GM18499 (cell line): ENCODE measurements around the gene PROKR2.

Experiments
- ATAC-seq: cut with Tn5 transposase; IDR thresholded peaks from one replicate; pipeline ENCODE4 v1.9.1; 2021; ENCODE audit warnings: moderate number of reproducible peaks; ENCODE audit not compliant: insufficient read depth, unreplicated experiment

Gene PROKR2

GRCh38 chr20:5316188-5317158 is at the start of gene PROKR2:
Gene PROKR2 (minus strand): TSS chr20:5316954. CDS start chr20:5314369, 2,585 bp downstream.
- no peak for ATAC-seq

- ATAC-seq: no peak
Measured at GRCh38 chr20:5364997-5365597, 48.3 kb upstream of the PROKR2 start.

- ATAC-seq: no peak
Measured at GRCh38 chr20:5364136-5364821, 47.5 kb upstream of the PROKR2 start.

- ATAC-seq: no peak
Measured at GRCh38 chr20:5362771-5363170, 46.0 kb upstream of the PROKR2 start.

- ATAC-seq: no peak
Measured at GRCh38 chr20:5361176-5361575, 44.4 kb upstream of the PROKR2 start.

- no peak for ATAC-seq
Measured at GRCh38 chr20:5357946-5358345, 41.2 kb upstream of the PROKR2 start.

- ATAC-seq: no peak
Measured at GRCh38 chr20:5356941-5357340, 40.2 kb upstream of the PROKR2 start.

GRCh38 chr20:5354901-5355300 is 38.1 kb upstream of the PROKR2 start:
- no peak for ATAC-seq

GRCh38 chr20:5353624-5354496 is 37.1 kb upstream of the PROKR2 start:
- no peak for ATAC-seq

- ATAC-seq: no peak
Measured at GRCh38 chr20:5349448-5349847, 32.7 kb upstream of the PROKR2 start.

GRCh38 chr20:5342021-5342420 is 25.3 kb upstream of the PROKR2 start:
- no peak for ATAC-seq

- ATAC-seq: no peak
Measured at GRCh38 chr20:5331340-5331739, 14.6 kb upstream of the PROKR2 start.

- ATAC-seq: no peak
Measured at GRCh38 chr20:5328268-5328667, 11.5 kb upstream of the PROKR2 start.

GRCh38 chr20:5327356-5327755 is 10.6 kb upstream of the PROKR2 start:
- no peak for ATAC-seq

GRCh38 chr20:5315807-5316187 is 957 bp downstream of the PROKR2 start:
- ATAC-seq: no peak

- no peak for ATAC-seq
Measured at GRCh38 chr20:5313916-5314315, 2.8 kb downstream of the PROKR2 start.

- no peak for ATAC-seq
Measured at GRCh38 chr20:5312518-5312917, 4.2 kb downstream of the PROKR2 start.

GRCh38 chr20:5309971-5310370 is 6.8 kb downstream of the PROKR2 start:
- no peak for ATAC-seq

- ATAC-seq: no peak
Measured at GRCh38 chr20:5298811-5299210, 17.9 kb downstream of the PROKR2 start.
